Subcutaneous adipose tissue (tissue), 4 donors: ENCODE measurements around the gene OR5AR1. TPM values are rescaled to one million over a fixed set of nuclear protein-coding genes. Genes with fewer than 3 reads are reported as not detected.

Experiments used
- total RNA-seq, 4 donors: library from RNA; depleted of rRNA; stranded (reverse); fragments of >200 nt; gene quantifications; one replicate each; pipeline ENCODE4 v1.1.0, GENCODE V29; 2016
- TF ChIP-seq, protein P1 (sequence below): fragments of 450-650 bp; IDR thresholded peaks from one replicate; pipeline ENCODE4 v1.5.1; 2016; ENCODE audit warnings: low read depth, mild to moderate bottlenecking, control low read depth, antibody characterized with exemption, moderate library complexity

Gene OR5AR1
- total RNA-seq, 4 donors from 2014 or later: not detected

DNA sequence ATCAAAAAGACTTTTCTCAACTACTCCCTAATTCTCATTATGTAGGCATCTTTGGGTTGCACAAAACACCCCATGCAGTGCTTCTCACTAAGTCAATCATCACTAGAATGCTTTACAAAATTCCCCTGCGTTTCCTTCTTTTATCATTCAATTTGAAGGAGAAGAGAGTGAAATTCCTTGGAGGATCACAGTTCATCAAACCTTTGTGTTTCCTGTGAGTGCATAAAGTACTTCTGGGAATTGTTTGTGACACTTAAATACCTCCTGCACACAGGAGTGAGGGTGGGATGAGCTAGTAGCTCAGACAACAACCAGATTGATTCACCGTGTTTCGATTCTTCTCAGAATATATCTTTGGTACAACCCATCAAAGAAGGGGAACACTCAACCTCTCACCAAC is 3.7 kb upstream of the OR5AR1 start:
- TF ChIP-seq, protein P1, sequence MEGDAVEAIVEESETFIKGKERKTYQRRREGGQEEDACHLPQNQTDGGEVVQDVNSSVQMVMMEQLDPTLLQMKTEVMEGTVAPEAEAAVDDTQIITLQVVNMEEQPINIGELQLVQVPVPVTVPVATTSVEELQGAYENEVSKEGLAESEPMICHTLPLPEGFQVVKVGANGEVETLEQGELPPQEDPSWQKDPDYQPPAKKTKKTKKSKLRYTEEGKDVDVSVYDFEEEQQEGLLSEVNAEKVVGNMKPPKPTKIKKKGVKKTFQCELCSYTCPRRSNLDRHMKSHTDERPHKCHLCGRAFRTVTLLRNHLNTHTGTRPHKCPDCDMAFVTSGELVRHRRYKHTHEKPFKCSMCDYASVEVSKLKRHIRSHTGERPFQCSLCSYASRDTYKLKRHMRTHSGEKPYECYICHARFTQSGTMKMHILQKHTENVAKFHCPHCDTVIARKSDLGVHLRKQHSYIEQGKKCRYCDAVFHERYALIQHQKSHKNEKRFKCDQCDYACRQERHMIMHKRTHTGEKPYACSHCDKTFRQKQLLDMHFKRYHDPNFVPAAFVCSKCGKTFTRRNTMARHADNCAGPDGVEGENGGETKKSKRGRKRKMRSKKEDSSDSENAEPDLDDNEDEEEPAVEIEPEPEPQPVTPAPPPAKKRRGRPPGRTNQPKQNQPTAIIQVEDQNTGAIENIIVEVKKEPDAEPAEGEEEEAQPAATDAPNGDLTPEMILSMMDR: no peak

DNA sequence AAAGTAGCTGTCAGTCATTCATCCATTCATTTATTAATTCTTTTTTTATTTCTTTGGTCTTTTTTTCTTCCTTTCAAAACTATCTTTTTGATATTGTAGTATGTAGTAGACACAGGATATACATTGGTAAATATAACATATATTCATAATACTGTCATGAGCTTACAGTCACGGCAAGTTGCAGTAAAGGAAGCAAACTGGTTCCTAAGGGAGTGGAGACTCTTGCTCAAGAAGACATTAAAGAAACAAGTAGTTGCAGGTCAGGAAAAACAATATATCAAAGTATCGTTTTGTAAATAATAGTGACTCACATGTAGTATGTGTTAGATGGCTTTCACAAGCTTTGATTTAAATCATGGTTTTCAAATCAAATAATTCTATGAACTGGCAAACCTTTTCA is 7.5 kb downstream of the OR5AR1 start:
- TF ChIP-seq, protein P1: no peak

DNA sequence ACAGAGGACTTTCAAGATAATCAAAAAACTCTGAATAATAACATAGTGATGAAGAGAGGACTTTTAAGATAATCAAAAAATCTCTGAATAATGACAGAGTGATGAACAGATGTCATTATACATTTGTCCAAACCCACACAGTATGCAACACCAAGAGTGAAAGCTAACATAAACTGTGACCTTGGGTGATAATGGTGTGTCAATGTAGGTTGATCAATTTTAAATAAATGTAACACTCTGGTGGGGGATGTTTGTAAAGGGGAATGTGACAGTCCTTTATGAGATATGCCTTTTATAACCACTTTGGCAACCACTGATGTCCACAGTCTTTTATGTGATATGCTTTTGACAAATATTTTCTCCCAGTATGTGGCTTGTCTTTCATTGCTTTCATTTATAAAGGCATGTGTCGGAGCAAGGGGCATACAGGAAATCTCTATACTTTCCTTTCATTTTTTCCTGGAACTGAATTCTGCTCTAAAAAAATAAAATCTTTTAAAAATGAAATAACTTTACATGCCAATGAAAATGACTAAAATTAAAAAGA is 25.1 kb downstream of the OR5AR1 start:
- TF ChIP-seq, protein P1: no peak

DNA sequence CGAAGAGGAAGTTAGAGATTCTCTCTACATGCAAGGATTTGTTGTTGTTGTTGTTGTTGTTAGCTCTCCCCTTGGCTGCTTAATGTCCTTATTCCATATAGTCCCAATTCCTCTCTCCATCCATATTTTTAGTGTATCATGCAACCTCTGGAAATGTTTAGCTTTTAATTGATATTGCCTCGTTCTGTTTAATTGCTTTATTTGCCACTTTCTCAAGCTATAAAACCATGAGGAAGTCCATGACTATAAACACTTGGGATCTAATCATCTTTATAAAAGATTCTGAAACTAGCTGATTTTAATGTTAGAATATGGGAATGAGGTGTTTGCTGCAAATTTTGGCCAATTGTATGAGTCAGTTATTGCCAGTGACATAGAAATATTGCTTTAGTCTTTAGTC is 29.9 kb downstream of the OR5AR1 start:
- TF ChIP-seq, protein P1: no peak

DNA sequence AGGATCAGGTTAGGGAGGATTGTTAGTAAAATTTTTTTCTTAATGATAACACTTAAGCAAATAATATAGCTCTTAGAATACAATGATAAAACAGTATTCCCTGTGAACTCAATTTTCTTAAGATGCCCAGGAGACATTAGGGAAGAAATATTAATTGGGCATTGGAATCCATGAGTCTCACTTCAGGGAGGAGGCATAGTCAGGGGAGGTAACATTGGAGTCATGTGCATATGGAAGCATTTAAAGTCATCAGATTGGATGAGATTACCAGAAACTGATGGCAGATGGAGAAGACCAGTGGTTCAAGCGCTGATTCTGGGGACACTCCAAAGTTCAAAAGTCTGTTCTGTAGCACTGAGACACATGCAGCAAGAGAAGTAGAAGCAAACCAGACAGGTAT is 35.3 kb downstream of the OR5AR1 start, which contains the start of gene OR9G1:
TSS of gene OR9G1 (plus strand) at position 301 of the 400 bp plus-strand sequence. CDS start 1,293 bp downstream, outside the sequence.
- TF ChIP-seq, protein P1: no peak

DNA sequence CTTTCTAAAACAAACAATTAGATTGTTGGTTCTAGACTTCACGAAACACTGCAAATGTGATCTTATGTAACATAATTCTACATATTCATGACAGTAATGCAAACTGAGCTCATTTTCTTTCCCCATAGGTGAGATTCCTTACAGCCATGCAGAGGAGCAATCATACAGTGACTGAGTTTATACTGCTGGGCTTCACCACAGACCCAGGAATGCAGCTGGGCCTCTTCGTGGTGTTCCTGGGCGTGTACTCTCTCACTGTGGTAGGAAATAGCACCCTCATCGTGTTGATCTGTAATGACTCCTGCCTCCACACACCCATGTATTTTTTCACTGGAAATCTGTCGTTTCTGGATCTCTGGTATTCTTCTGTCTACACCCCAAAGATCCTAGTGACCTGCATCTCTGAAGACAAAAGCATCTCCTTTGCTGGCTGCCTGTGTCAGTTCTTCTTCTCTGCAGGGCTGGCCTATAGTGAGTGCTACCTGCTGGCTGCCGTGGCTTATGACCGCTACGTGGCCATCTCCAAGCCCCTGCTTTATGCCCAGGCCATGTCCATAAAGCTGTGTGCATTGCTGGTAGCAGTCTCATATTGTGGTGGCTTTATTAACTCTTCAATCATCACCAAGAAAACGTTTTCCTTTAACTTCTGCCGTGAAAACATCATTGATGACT is 36.9 kb downstream of the OR5AR1 start:
- TF ChIP-seq, protein P1: no peak

DNA sequence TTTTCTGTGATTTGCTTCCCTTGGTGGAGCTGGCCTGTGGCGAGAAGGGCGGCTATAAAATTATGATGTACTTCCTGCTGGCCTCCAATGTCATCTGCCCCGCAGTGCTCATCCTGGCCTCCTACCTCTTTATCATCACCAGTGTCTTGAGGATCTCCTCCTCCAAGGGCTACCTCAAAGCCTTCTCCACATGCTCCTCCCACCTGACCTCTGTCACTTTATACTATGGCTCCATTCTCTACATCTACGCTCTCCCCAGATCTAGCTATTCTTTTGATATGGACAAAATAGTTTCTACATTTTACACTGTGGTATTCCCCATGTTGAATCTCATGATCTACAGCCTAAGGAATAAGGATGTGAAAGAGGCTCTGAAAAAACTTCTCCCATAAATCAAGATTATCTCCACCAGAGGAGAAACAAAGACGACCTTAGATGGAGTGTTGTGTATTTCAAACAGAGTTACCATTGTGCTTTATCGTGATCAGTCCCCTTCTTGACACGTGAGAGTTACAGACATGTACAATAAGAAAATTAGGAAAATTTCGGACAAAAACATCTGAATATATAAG is 37.5 kb downstream of the OR5AR1 start:
- TF ChIP-seq, protein P1: no peak
